Hippocampal formation (tissue), 2 donors: ENCODE data around the gene DDO.

Experiments used
- DNase-seq, 2 donors: peaks; one replicate each; lab custom pipeline; 2025; lab: John Stamatoyannopoulos, UW

Gene DDO

GRCh38 chr6:110421749-110422443, 6.5 kb upstream of the DDO start:
- DNase-seq = no peak

- no peak for DNase-seq
Measured at GRCh38 chr6:110419028-110419739, 3.8 kb upstream of the DDO start.

GRCh38 chr6:110418594-110418993, 3.2 kb upstream of the DDO start:
- DNase-seq = no peak

- no peak for DNase-seq
Measured at GRCh38 chr6:110414669-110415068, 706 bp downstream of the DDO start.

- DNase-seq = no peak
Measured at GRCh38 chr6:110412360-110412759, 3.0 kb downstream of the DDO start.

GRCh38 chr6:110410511-110410910, 4.9 kb downstream of the DDO start:
- DNase-seq = no peak

GRCh38 chr6:110409794-110410193, 5.6 kb downstream of the DDO start:
- no peak for DNase-seq

GRCh38 chr6:110408901-110409300, 6.5 kb downstream of the DDO start:
- no peak for DNase-seq

- no peak for DNase-seq
Measured at GRCh38 chr6:110404607-110405006, 10.8 kb downstream of the DDO start.

GRCh38 chr6:110401585-110402176, 13.7 kb downstream of the DDO start:
- no peak for DNase-seq

- DNase-seq = no peak
Measured at GRCh38 chr6:110400208-110400607, 15.2 kb downstream of the DDO start.

- no peak for DNase-seq
Measured at GRCh38 chr6:110399219-110400071, 15.9 kb downstream of the DDO start.

GRCh38 chr6:110398778-110399177, 16.6 kb downstream of the DDO start:
- no peak for DNase-seq

GRCh38 chr6:110395221-110395620, 20.2 kb downstream of the DDO start:
- DNase-seq = peak; percentile 13 to 21

- no peak for DNase-seq
Measured at GRCh38 chr6:110394409-110394808, 21.0 kb downstream of the DDO start.

GRCh38 chr6:110392727-110393126, 22.6 kb downstream of the DDO start:
- no peak for DNase-seq

- no peak for DNase-seq
Measured at GRCh38 chr6:110390404-110390803, 25.0 kb downstream of the DDO start.

GRCh38 chr6:110389689-110390382, 25.5 kb downstream of the DDO start:
- DNase-seq = no peak

- DNase-seq = no peak
Measured at GRCh38 chr6:110387986-110388385, 27.4 kb downstream of the DDO start.

GRCh38 chr6:110385458-110385863, 29.9 kb downstream of the DDO start:
- DNase-seq = no peak

- DNase-seq = no peak
Measured at GRCh38 chr6:110378552-110378951, 36.8 kb downstream of the DDO start.

GRCh38 chr6:110369066-110369465, 46.3 kb downstream of the DDO start:
- no peak for DNase-seq
